Activated T-cell treated with anti-CD3 and anti-CD28 coated beads, Interleukin-2, amount 50 U/mL, for 4 hours (primary cell): ENCODE results near the gene STIM2. TPM values are rescaled to one million over a fixed set of nuclear protein-coding genes. Genes with fewer than 3 reads are reported as not detected.

Experiments used
- ATAC-seq, 2 donors: fragments of 200-7000 bp; cut with Tn5 transposase; one replicate each; pipeline ENCODE4 v1.10.0; 2021
- DNase-seq: peaks from one replicate; pipeline ENCODE4 v3.0.0-alpha.2; 2020
- H3K27me3 Mint-ChIP-seq: one replicate; pipeline ENCODE4 v1.8.0; 2021; ENCODE audit warnings: low read depth, mixed read lengths
- H3K36me3 Mint-ChIP-seq: one replicate; pipeline ENCODE4 v1.8.0; 2022; ENCODE audit warnings: mixed read lengths; ENCODE audit not compliant: insufficient read depth
- H3K4me1 Mint-ChIP-seq: one replicate; pipeline ENCODE4 v1.8.0; 2021; ENCODE audit warnings: low read depth, mixed read lengths
- H3K4me3 Mint-ChIP-seq: one replicate; pipeline ENCODE4 v1.8.0; 2021; ENCODE audit warnings: mild to moderate bottlenecking, moderate library complexity, mixed read lengths
- H3K9me3 Mint-ChIP-seq: one replicate; pipeline ENCODE4 v1.8.0; 2021; ENCODE audit warnings: mixed read lengths
- total RNA-seq, 3 donors: library from RNA; stranded (reverse); gene quantifications; one replicate each; pipeline ENCODE4 v1.2.1, GENCODE V29; 2021

Gene STIM2
- total RNA-seq, 3 donors from 2014 or later = 26.9 to 30.7 (median 29.8) TPM

- H3K36me3 Mint-ChIP-seq = peaks cover 19% of the 10 kb centered on the region
- H3K4me1 Mint-ChIP-seq = peaks cover 34% of the 10 kb centered on the region
- ATAC-seq = no peak
- H3K9me3 Mint-ChIP-seq = peaks cover 4% of the 10 kb centered on the region
- no peaks in the 10 kb centered on the region for H3K27me3 Mint-ChIP-seq
- DNase-seq = no peak
- H3K4me3 Mint-ChIP-seq = no peak overlapping the region
Measured at GRCh38 chr4:26991057-26991456, 130.4 kb downstream of the STIM2 start.

GRCh38 chr4:26992657-26993361, 132.2 kb downstream of the STIM2 start:
- H3K4me1 Mint-ChIP-seq = peaks cover 30% of the 10 kb centered on the region
- DNase-seq (no peak), ATAC-seq (peak; percentile 62 to 78)
- peaks cover 25% of the 10 kb centered on the region for H3K36me3 Mint-ChIP-seq
- no peaks in the 10 kb centered on the region for H3K27me3 Mint-ChIP-seq
- H3K4me3 Mint-ChIP-seq = no peak overlapping the region
- H3K9me3 Mint-ChIP-seq = peaks cover 4% of the 10 kb centered on the region

GRCh38 chr4:26993539-26993938, 132.9 kb downstream of the STIM2 start:
- ATAC-seq = no peak
- Mint-ChIP-seq H3K4me1 (peaks cover 25% of the 10 kb centered on the region), H3K36me3 (peaks cover 21% of the 10 kb centered on the region), H3K4me3 (no peak overlapping the region), H3K27me3 (no peaks in the 10 kb centered on the region), H3K9me3 (peaks cover 4% of the 10 kb centered on the region)
- DNase-seq = no peak

- Mint-ChIP-seq H3K36me3 (peaks cover 21% of the 10 kb centered on the region), H3K4me3 (no peak overlapping the region), H3K9me3 (peaks cover 4% of the 10 kb centered on the region), H3K27me3 (no peaks in the 10 kb centered on the region), H3K4me1 (peaks cover 25% of the 10 kb centered on the region)
- DNase-seq (no peak), ATAC-seq (no peak)
Measured at GRCh38 chr4:26993967-26994366, 133.3 kb downstream of the STIM2 start.

- Mint-ChIP-seq H3K4me3 (no peak overlapping the region), H3K9me3 (peaks cover 4% of the 10 kb centered on the region), H3K27me3 (no peaks in the 10 kb centered on the region), H3K36me3 (peaks cover 17% of the 10 kb centered on the region), H3K4me1 (peaks cover 28% of the 10 kb centered on the region)
- ATAC-seq (no peak), DNase-seq (no peak)
Measured at GRCh38 chr4:26995316-26995715, 134.7 kb downstream of the STIM2 start.

- Mint-ChIP-seq H3K27me3 (no peaks in the 10 kb centered on the region), H3K9me3 (no peaks in the 10 kb centered on the region), H3K4me1 (peaks cover 24% of the 10 kb centered on the region), H3K4me3 (no peak overlapping the region), H3K36me3 (peaks cover 9% of the 10 kb centered on the region)
- DNase-seq (no peak), ATAC-seq (no peak)
Measured at GRCh38 chr4:26996745-26997144, 136.1 kb downstream of the STIM2 start.

- Mint-ChIP-seq H3K9me3 (no peaks in the 10 kb centered on the region), H3K27me3 (no peaks in the 10 kb centered on the region), H3K36me3 (peaks cover 15% of the 10 kb centered on the region), H3K4me1 (peaks cover 47% of the 10 kb centered on the region), H3K4me3 (no peak overlapping the region)
- no peak for ATAC-seq
- no peak for DNase-seq
Measured at GRCh38 chr4:26999689-27000088, 139.0 kb downstream of the STIM2 start.

- DNase-seq = no peak
- no peaks in the 10 kb centered on the region for H3K27me3 Mint-ChIP-seq
- H3K4me3 Mint-ChIP-seq = no peak overlapping the region
- no peaks in the 10 kb centered on the region for H3K9me3 Mint-ChIP-seq
- H3K4me1 Mint-ChIP-seq = peaks cover 52% of the 10 kb centered on the region
- peaks cover 15% of the 10 kb centered on the region for H3K36me3 Mint-ChIP-seq
- ATAC-seq = no peak
Measured at GRCh38 chr4:27000122-27000521, 139.5 kb downstream of the STIM2 start.

GRCh38 chr4:27000820-27001219, 140.2 kb downstream of the STIM2 start:
- peak in 1 of 2 donors; percentile 32 for ATAC-seq
- no peak overlapping the region for H3K4me3 Mint-ChIP-seq
- peaks cover 54% of the 10 kb centered on the region for H3K4me1 Mint-ChIP-seq
- H3K27me3 Mint-ChIP-seq = no peaks in the 10 kb centered on the region
- H3K36me3 Mint-ChIP-seq = peaks cover 11% of the 10 kb centered on the region
- no peaks in the 10 kb centered on the region for H3K9me3 Mint-ChIP-seq
- no peak for DNase-seq

GRCh38 chr4:27001398-27002164, 140.9 kb downstream of the STIM2 start:
- H3K4me3 Mint-ChIP-seq = no peak overlapping the region
- ATAC-seq = no peak
- peaks cover 60% of the 10 kb centered on the region for H3K4me1 Mint-ChIP-seq

GRCh38 chr4:27003642-27004113, 143.0 kb downstream of the STIM2 start:
- no peaks in the 10 kb centered on the region for H3K9me3 Mint-ChIP-seq
- ATAC-seq (peak; percentile 93 to 94), DNase-seq (no peak)
- peaks cover 12% of the 10 kb centered on the region for H3K36me3 Mint-ChIP-seq
- H3K4me3 Mint-ChIP-seq = peak overlapping the region; percentile 32
- H3K27me3 Mint-ChIP-seq = no peaks in the 10 kb centered on the region
- H3K4me1 Mint-ChIP-seq = peaks cover 53% of the 10 kb centered on the region

More at GRCh38 chr4:27001398-27002164, 140.9 kb downstream of the STIM2 start:
- DNase-seq = no peak
- peaks cover 14% of the 10 kb centered on the region for H3K36me3 Mint-ChIP-seq
- no peaks in the 10 kb centered on the region for H3K27me3 Mint-ChIP-seq
- H3K9me3 Mint-ChIP-seq = no peaks in the 10 kb centered on the region

GRCh38 chr4:27005501-27005900, 144.9 kb downstream of the STIM2 start:
- H3K4me1 Mint-ChIP-seq = peaks cover 54% of the 10 kb centered on the region
- no peak for ATAC-seq

GRCh38 chr4:27005905-27006590, 145.4 kb downstream of the STIM2 start:
- Mint-ChIP-seq H3K4me1 (peaks cover 51% of the 10 kb centered on the region), H3K27me3 (no peaks in the 10 kb centered on the region), H3K36me3 (peaks cover 19% of the 10 kb centered on the region), H3K9me3 (no peaks in the 10 kb centered on the region), H3K4me3 (no peak overlapping the region)
- ATAC-seq (no peak), DNase-seq (no peak)

More at GRCh38 chr4:27005501-27005900, 144.9 kb downstream of the STIM2 start:
- DNase-seq = no peak
- no peaks in the 10 kb centered on the region for H3K9me3 Mint-ChIP-seq
- no peak overlapping the region for H3K4me3 Mint-ChIP-seq
- H3K27me3 Mint-ChIP-seq = no peaks in the 10 kb centered on the region
- peaks cover 18% of the 10 kb centered on the region for H3K36me3 Mint-ChIP-seq

- H3K36me3 Mint-ChIP-seq = peaks cover 19% of the 10 kb centered on the region
- H3K9me3 Mint-ChIP-seq = no peaks in the 10 kb centered on the region
- no peak overlapping the region for H3K4me3 Mint-ChIP-seq
- no peak for DNase-seq
- H3K27me3 Mint-ChIP-seq = no peaks in the 10 kb centered on the region
- peaks cover 47% of the 10 kb centered on the region for H3K4me1 Mint-ChIP-seq
- ATAC-seq = no peak
Measured at GRCh38 chr4:27006646-27007045, 146.0 kb downstream of the STIM2 start.
